ENCODE measurements around the gene FHL2. TPM values are rescaled to one million over a fixed set of nuclear protein-coding genes. Genes with fewer than 3 reads are reported as not detected.

Gene FHL2
- total and polyA plus RNA-seq, 2 of the 13 experiments (the other 11 are each of a cell fraction or from before 2014, with no cell fraction given), result 1.9 to 74.8 TPM

DNA sequence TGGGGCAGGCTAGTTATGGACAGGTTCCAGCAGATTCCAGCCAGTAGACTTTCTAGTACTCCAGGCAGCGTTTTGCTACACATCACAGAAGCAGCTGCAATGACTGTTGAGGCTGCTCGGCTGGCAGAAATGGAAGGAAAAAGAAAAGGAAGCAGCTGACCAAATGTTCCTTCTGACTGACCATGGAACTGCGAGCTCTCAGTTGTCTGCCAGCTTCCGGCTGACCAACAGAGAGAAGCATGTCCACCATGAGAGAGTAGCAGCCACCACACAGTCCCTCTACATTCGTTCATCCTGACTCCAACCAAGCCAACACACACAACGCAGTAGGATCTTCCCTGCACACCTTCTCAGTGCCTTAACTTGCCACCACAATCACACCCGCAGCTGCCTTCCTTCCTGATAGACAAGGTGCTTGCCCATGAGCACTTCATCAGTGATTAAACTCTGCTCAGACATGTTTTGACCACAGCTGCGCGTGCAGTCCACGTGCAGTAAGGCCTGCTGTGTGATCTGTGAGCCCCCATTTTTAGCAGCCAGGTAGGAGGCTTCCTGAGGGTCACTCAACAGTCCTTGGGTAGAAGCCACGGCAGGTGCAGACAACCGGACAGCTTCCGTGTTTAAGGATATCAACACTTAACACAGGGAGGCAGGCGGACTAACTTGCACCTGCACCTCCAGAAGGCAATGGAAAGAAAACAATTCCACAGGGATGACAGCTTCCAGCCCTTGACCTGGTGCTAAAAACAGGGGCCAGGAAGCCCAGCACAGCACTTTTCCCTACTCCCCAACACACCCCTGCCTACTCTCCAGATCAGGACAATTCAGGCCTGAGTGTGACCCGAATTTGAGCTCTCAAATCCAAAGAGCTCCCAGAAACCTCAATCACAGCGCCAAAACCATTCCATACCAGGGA lies 70.3 kb downstream of the FHL2 start (continued):
- TF ChIP-seq, protein P1, sequence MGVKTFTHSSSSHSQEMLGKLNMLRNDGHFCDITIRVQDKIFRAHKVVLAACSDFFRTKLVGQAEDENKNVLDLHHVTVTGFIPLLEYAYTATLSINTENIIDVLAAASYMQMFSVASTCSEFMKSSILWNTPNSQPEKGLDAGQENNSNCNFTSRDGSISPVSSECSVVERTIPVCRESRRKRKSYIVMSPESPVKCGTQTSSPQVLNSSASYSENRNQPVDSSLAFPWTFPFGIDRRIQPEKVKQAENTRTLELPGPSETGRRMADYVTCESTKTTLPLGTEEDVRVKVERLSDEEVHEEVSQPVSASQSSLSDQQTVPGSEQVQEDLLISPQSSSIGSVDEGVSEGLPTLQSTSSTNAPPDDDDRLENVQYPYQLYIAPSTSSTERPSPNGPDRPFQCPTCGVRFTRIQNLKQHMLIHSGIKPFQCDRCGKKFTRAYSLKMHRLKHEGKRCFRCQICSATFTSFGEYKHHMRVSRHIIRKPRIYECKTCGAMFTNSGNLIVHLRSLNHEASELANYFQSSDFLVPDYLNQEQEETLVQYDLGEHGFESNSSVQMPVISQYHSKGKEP (CRISPR knock-in tag; IDR thresholded peaks at IDR 0.05), result 0 out of 2 replicates have a peak, but pooled peaks have one; percentile 62
- TF ChIP-seq ZNF660 (CRISPR knock-in tag; IDR thresholded peaks at IDR 0.05; ENCODE audit: borderline replicate concordance, low read depth) (no peak; the same call in 1 of the 2 replicates), ZNF329 (CRISPR knock-in tag; IDR thresholded peaks at IDR 0.05; ENCODE audit: low read depth) (no peak), ZNF337 (CRISPR knock-in tag; IDR thresholded peaks at IDR 0.05; ENCODE audit: borderline replicate concordance, low read depth) (no peak), ZIK1 (CRISPR knock-in tag; IDR thresholded peaks at IDR 0.05; ENCODE audit: borderline replicate concordance, low read depth) (0 out of 2 replicates have a peak, but pooled peaks have one; percentile 78), DMAP1 (CRISPR knock-in tag; IDR thresholded peaks at IDR 0.05) (peak; percentile 80), ZNF737 (CRISPR knock-in tag; IDR thresholded peaks at IDR 0.05; ENCODE audit: borderline replicate concordance) (peak; percentile 95), ZNF547 (CRISPR knock-in tag; IDR thresholded peaks at IDR 0.05) (peak; percentile 73; the same call in 1 of the 2 replicates), ZFP36L2 (CRISPR knock-in tag; IDR thresholded peaks at IDR 0.05) (no peak), U2AF1 (optimal IDR thresholded peaks at IDR 0.05; ENCODE audit: low read depth, low read length) (no peak), SPEN (CRISPR knock-in tag; IDR thresholded peaks at IDR 0.05; ENCODE audit: low read depth) (peak; percentile 70), ZNF672 (CRISPR knock-in tag; IDR thresholded peaks at IDR 0.05) (no peak), RORA (CRISPR knock-in tag; IDR thresholded peaks at IDR 0.05) (0 out of 2 replicates have a peak, but pooled peaks have one; percentile 9), ZFP37 (CRISPR knock-in tag; IDR thresholded peaks at IDR 0.05; ENCODE audit: borderline replicate concordance) (peak; percentile 76; the same call in 1 of the 2 replicates), ZNF549 (CRISPR knock-in tag; IDR thresholded peaks at IDR 0.05) (no peak), ZNF772 (CRISPR knock-in tag; IDR thresholded peaks at IDR 0.05) (peak; percentile 78; the same call in 1 of the 2 replicates), HNRNPL (IDR thresholded peaks at IDR 0.05; ENCODE audit: low read depth, low read length) (no peak)
- TF ChIP-seq, protein P2, sequence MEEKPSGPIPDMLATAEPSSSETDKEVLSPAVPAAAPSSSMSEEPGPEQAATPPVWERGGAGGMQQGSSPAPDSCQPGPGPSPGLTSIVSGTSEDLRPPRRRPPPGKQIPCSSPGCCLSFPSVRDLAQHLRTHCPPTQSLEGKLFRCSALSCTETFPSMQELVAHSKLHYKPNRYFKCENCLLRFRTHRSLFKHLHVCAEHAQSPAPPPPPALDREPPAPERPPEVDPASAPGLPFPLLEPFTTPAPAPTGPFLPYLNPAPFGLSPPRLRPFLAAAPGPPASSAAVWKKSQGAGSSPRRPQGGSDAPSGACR (CRISPR knock-in tag; IDR thresholded peaks at IDR 0.05), result no peak
- TF ChIP-seq, protein P3, sequence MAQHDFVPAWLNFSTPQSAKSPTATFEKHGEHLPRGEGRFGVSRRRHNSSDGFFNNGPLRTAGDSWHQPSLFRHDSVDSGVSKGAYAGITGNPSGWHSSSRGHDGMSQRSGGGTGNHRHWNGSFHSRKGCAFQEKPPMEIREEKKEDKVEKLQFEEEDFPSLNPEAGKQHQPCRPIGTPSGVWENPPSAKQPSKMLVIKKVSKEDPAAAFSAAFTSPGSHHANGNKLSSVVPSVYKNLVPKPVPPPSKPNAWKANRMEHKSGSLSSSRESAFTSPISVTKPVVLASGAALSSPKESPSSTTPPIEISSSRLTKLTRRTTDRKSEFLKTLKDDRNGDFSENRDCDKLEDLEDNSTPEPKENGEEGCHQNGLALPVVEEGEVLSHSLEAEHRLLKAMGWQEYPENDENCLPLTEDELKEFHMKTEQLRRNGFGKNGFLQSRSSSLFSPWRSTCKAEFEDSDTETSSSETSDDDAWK (CRISPR knock-in tag; IDR thresholded peaks at IDR 0.05), result no peak
- TF ChIP-seq, protein P4, sequence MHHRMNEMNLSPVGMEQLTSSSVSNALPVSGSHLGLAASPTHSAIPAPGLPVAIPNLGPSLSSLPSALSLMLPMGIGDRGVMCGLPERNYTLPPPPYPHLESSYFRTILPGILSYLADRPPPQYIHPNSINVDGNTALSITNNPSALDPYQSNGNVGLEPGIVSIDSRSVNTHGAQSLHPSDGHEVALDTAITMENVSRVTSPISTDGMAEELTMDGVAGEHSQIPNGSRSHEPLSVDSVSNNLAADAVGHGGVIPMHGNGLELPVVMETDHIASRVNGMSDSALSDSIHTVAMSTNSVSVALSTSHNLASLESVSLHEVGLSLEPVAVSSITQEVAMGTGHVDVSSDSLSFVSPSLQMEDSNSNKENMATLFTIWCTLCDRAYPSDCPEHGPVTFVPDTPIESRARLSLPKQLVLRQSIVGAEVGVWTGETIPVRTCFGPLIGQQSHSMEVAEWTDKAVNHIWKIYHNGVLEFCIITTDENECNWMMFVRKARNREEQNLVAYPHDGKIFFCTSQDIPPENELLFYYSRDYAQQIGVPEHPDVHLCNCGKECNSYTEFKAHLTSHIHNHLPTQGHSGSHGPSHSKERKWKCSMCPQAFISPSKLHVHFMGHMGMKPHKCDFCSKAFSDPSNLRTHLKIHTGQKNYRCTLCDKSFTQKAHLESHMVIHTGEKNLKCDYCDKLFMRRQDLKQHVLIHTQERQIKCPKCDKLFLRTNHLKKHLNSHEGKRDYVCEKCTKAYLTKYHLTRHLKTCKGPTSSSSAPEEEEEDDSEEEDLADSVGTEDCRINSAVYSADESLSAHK (CRISPR knock-in tag; IDR thresholded peaks at IDR 0.05; ENCODE audit: borderline replicate concordance), result no peak
- TF ChIP-seq, protein P5, sequence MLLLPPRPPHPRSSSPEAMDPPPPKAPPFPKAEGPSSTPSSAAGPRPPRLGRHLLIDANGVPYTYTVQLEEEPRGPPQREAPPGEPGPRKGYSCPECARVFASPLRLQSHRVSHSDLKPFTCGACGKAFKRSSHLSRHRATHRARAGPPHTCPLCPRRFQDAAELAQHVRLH (CRISPR knock-in tag; IDR thresholded peaks at IDR 0.05; ENCODE audit: borderline replicate concordance, low read depth), result 0 out of 2 replicates have a peak, but pooled peaks have one; percentile 22

Measured in HepG2 (cell line).